HG03135 (cell line): ENCODE results near the gene POLR3G.

Experiments used
- ATAC-seq: cut with Tn5 transposase; IDR thresholded peaks from one replicate; pipeline ENCODE4 v1.9.1; 2021; ENCODE audit warnings: mild to moderate bottlenecking, moderate library complexity; ENCODE audit not compliant: unreplicated experiment

The POLR3G gene

GRCh38 chr5:90549729-90550275 lies 75.1 kb downstream of the POLR3G start:
- no peak for ATAC-seq

GRCh38 chr5:90550963-90551362 lies 76.3 kb downstream of the POLR3G start:
- no peak for ATAC-seq

- ATAC-seq, result no peak
Measured at GRCh38 chr5:90551376-90551775, 76.7 kb downstream of the POLR3G start.

- no peak for ATAC-seq
Measured at GRCh38 chr5:90553711-90554110, 79.0 kb downstream of the POLR3G start.

GRCh38 chr5:90554358-90555006 lies 79.8 kb downstream of the POLR3G start:
- ATAC-seq, result no peak

- no peak for ATAC-seq
Measured at GRCh38 chr5:90555666-90556065, 81.0 kb downstream of the POLR3G start.

GRCh38 chr5:90557391-90557790 lies 82.7 kb downstream of the POLR3G start:
- ATAC-seq, result no peak

- ATAC-seq, result no peak
Measured at GRCh38 chr5:90557871-90558270, 83.2 kb downstream of the POLR3G start.

GRCh38 chr5:90558344-90559192 lies 83.9 kb downstream of the POLR3G start, which contains the start of gene ADGRV1:
ADGRV1 (plus strand) TSS chr5:90558797; CDS start chr5:90558896, 99 bp downstream.
- no peak for ATAC-seq

- ATAC-seq, result no peak
Measured at GRCh38 chr5:90560771-90561170, 86.1 kb downstream of the POLR3G start.

GRCh38 chr5:90561766-90562165 lies 87.1 kb downstream of the POLR3G start:
- no peak for ATAC-seq

- no peak for ATAC-seq
Measured at GRCh38 chr5:90562341-90562740, 87.7 kb downstream of the POLR3G start.

- no peak for ATAC-seq
Measured at GRCh38 chr5:90563108-90563507, 88.4 kb downstream of the POLR3G start.
